HEK293 (cell line): Measurements from ENCODE around the gene SCIMP.

Experiments used
- CTCF ChIA-PET: fragments of 350-600 bp; formaldehyde crosslinking; extraction: SDS; loops from one replicate; lab custom pipeline; 2021; ENCODE audit warnings: antibody characterized with exemption; lab: Yijun Ruan, JAX
- POLR2A ChIA-PET: fragments of 300-600 bp; formaldehyde crosslinking; extraction: SDS; loops from one replicate; lab custom pipeline; 2020; ENCODE audit warnings: antibody characterized with exemption, inconsistent platforms; lab: Yijun Ruan, JAX
- H3K27ac ChIP-seq: fragments of 200-500 bp; sonication (Bioruptor generic); 2 replicates; pipeline ENCODE4 v1.5.1; 2014; ENCODE audit warnings: low read depth, low read length, control low read depth, inconsistent platforms; ENCODE audit errors: extremely low read depth
- H3K36me3 ChIP-seq, 2 experiments: fragments of 200-500 bp in 1 of 2; sonication (Bioruptor generic) in 1 of 2; 1 replicate in 1 of 2; 2 replicates in 1 of 2; pipeline ENCODE4 v1.5.1; 2014 to 2017; ENCODE audit warnings: inconsistent platforms in 2 of 2, low read length in 2 of 2; ENCODE audit not compliant: control insufficient read depth in 2 of 2, insufficient read depth in 1 of 2
- H3K4me1 ChIP-seq: fragments of 200-500 bp; sonication (Bioruptor generic); 2 replicates; pipeline ENCODE4 v1.5.1; 2014; ENCODE audit warnings: mild to moderate bottlenecking, low read length, inconsistent platforms; ENCODE audit not compliant: control insufficient read depth, insufficient read depth
- H3K4me3 ChIP-seq: 2 replicates; pipeline ENCODE4 v1.5.1; 2011; ENCODE audit warnings: low read depth, mild to moderate bottlenecking, control low read depth, low read length, moderate library complexity
- H3K9me3 ChIP-seq: fragments of 200-500 bp; sonication (Bioruptor generic); 2 replicates; pipeline ENCODE4 v1.5.1; 2014; ENCODE audit warnings: low read depth, low read length, inconsistent platforms; ENCODE audit not compliant: control insufficient read depth, insufficient read depth
- AEBP2 ChIP-seq: fragments of 450-650 bp; formaldehyde crosslinking; IDR thresholded peaks from 2 replicates; pipeline ENCODE4 v1.5.1; 2016; ENCODE audit warnings: missing biosample characterization, missing genetic modification characterization, borderline replicate concordance
- HOXA7 ChIP-seq: sonication (generic); formaldehyde crosslinking; IDR thresholded peaks from 2 replicates; pipeline ENCODE4 v1.8.1; 2022; ENCODE audit warnings: missing genetic modification reagents, borderline replicate concordance
- IKZF3 ChIP-seq: fragments of 450-650 bp; IDR thresholded peaks from 2 replicates; pipeline ENCODE4 v1.5.0; 2018; ENCODE audit warnings: missing biosample characterization, mild to moderate bottlenecking, missing genetic modification characterization, moderate library complexity
- KLF10 ChIP-seq: fragments of 450-650 bp; IDR thresholded peaks from 2 replicates; pipeline ENCODE4 v1.5.1; 2018; ENCODE audit warnings: missing biosample characterization, mild to moderate bottlenecking, missing genetic modification characterization
- KLF8 ChIP-seq: fragments of 450-650 bp; formaldehyde crosslinking; IDR thresholded peaks from 2 replicates; pipeline ENCODE4 v1.5.1; 2016; ENCODE audit warnings: missing biosample characterization, missing genetic modification characterization
- OSR2 ChIP-seq: fragments of 450-650 bp; formaldehyde crosslinking; IDR thresholded peaks from 2 replicates; pipeline ENCODE4 v1.5.1; 2016; ENCODE audit warnings: missing biosample characterization, missing genetic modification characterization
- PBX3 ChIP-seq: sonication (generic); formaldehyde crosslinking; IDR thresholded peaks from 2 replicates; pipeline ENCODE4 v1.8.1; 2022; ENCODE audit warnings: mild to moderate bottlenecking, moderate library complexity, missing genetic modification reagents
- PRDM2 ChIP-seq: fragments of 450-650 bp; formaldehyde crosslinking; IDR thresholded peaks from 2 replicates; pipeline ENCODE4 v1.5.1; 2016; ENCODE audit warnings: missing biosample characterization, missing genetic modification characterization, borderline replicate concordance
- SP3 ChIP-seq: fragments of 450-650 bp; formaldehyde crosslinking; IDR thresholded peaks from 2 replicates; pipeline ENCODE4 v1.5.1; 2016; ENCODE audit warnings: missing biosample characterization, missing genetic modification characterization
- YY1 ChIP-seq: fragments of 450-650 bp; formaldehyde crosslinking; IDR thresholded peaks from 2 replicates; pipeline ENCODE4 v1.5.1; 2018; ENCODE audit warnings: missing biosample characterization, missing genetic modification characterization
- ZBTB7A ChIP-seq: fragments of 450-650 bp; formaldehyde crosslinking; IDR thresholded peaks from 2 replicates; pipeline ENCODE4 v1.5.1; 2016; ENCODE audit warnings: low read depth, missing biosample characterization, missing genetic modification characterization
- ZFHX2 ChIP-seq: fragments of 450-650 bp; formaldehyde crosslinking; conservative IDR thresholded peaks from 2 replicates; pipeline ENCODE4 v1.5.1; 2016; ENCODE audit warnings: missing biosample characterization, missing genetic modification characterization
- ZNF10 ChIP-seq: fragments of 450-650 bp; formaldehyde crosslinking; IDR thresholded peaks from 2 replicates; pipeline ENCODE4 v1.5.1; 2017; ENCODE audit warnings: missing biosample characterization, missing genetic modification characterization
- ZNF26 ChIP-seq: fragments of 450-650 bp; formaldehyde crosslinking; IDR thresholded peaks from 2 replicates; pipeline ENCODE4 v1.5.1; 2016; ENCODE audit warnings: missing biosample characterization, missing genetic modification characterization
- ZNF501 ChIP-seq: fragments of 450-650 bp; formaldehyde crosslinking; IDR thresholded peaks from 2 replicates; pipeline ENCODE4 v1.5.1; 2016; ENCODE audit warnings: missing biosample characterization, missing genetic modification characterization
- ZNF518A ChIP-seq: fragments of 450-650 bp; formaldehyde crosslinking; conservative IDR thresholded peaks from 2 replicates; pipeline ENCODE4 v1.5.1; 2016; ENCODE audit warnings: low read depth, missing biosample characterization, missing genetic modification characterization
- ZNF521 ChIP-seq: fragments of 450-650 bp; formaldehyde crosslinking; IDR thresholded peaks from 2 replicates; pipeline ENCODE4 v1.5.1; 2017; ENCODE audit warnings: missing biosample characterization, mild to moderate bottlenecking, missing genetic modification characterization
- ZNF76 ChIP-seq: fragments of 450-650 bp; formaldehyde crosslinking; IDR thresholded peaks from 2 replicates; pipeline ENCODE4; 2016; ENCODE audit warnings: low read depth, missing biosample characterization, missing genetic modification characterization, borderline replicate concordance
- ZNF830 ChIP-seq: fragments of 450-650 bp; IDR thresholded peaks from 2 replicates; pipeline ENCODE4 v1.5.0; 2018; ENCODE audit warnings: missing biosample characterization, missing genetic modification characterization, low read depth, mild to moderate bottlenecking, moderate library complexity
- ZNF837 ChIP-seq: fragments of 450-650 bp; formaldehyde crosslinking; IDR thresholded peaks from 2 replicates; pipeline ENCODE4 v1.5.1; 2016; ENCODE audit warnings: missing biosample characterization, missing genetic modification characterization

SCIMP gene

GRCh38 chr17:5281814-5282641 is 47.4 kb upstream of the SCIMP start, which contains the start of gene RABEP1:
RABEP1 (plus strand) TSS chr17:5282284; CDS start chr17:5282487, 203 bp downstream.
- Histone ChIP-seq H3K9me3 (no peaks in the 10 kb centered on the region), H3K27ac (peak within 1 kb of the TSS; percentile 95), H3K4me3 (peak within 1 kb of the TSS; percentile 75), H3K4me1 (peaks cover 21% of the 10 kb centered on the region), H3K36me3 (peaks cover 4 to 8% of the 10 kb centered on the region in 2 experiments; a peak in 2 of 3 replicates)
- ChIA-PET POLR2A (interaction anchor here (0.6 to 2.0 kb wide), 11 partner anchors 9 to 157 kb away, joined by 3 to 10 read pairs (median 3); partner anchors contain the start of gene NUP88), CTCF (interaction anchor here (0.6 to 0.8 kb wide), 5 partner anchors 10 to 195 kb away, joined by 3 to 5 read pairs (median 4); no protein-coding TSS in a partner anchor)
- TF ChIP-seq ZNF76 (tag by site-specific recombination) (peak; percentile 36; the same call in 1 of the 2 replicates), SP3 (tag by site-specific recombination) (peak; percentile 53), ZNF518A (tag by site-specific recombination) (no peak), ZNF830 (no peak), KLF10 (tag by site-specific recombination) (peak; percentile 65), KLF8 (tag by site-specific recombination) (peak; percentile 52; the same call in 1 of the 2 replicates), YY1 (tag by site-specific recombination) (peak; percentile 12; the same call in 1 of the 2 replicates), OSR2 (no peak), ZNF26 (tag by site-specific recombination) (no peak), ZNF521 (tag by site-specific recombination) (no peak), ZBTB7A (tag by site-specific recombination) (no peak), ZFHX2 (tag by site-specific recombination) (peak; percentile 35), ZNF501 (tag by site-specific recombination) (no peak; the same call in 1 of the 2 replicates), PBX3 (peak; percentile 93), ZNF837 (no peak), ZNF10 (tag by site-specific recombination) (no peak), IKZF3 (tag by site-specific recombination) (peak; percentile 61), AEBP2 (tag by site-specific recombination) (no peak), HOXA7 (no peak), PRDM2 (tag by site-specific recombination) (no peak)
